ENCODE results near the gene CYP4F11.
"Not testable (repeated sequence)": the region's sequence is repeated elsewhere in the genome, so short reads cannot be mapped to it uniquely, and the experiment has no call there.

Gene CYP4F11

GRCh38 chr19:15874821-15875474, 59.4 kb downstream of the CYP4F11 start:
- no peak overlapping the region for H3K4me3 ChIP-seq
- no peaks in the 10 kb centered on the region for H3K9me3 ChIP-seq (ENCODE audit: low read depth, low read length)
- no peak for TF ChIP-seq FOXP2 (optimal IDR thresholded peaks at IDR 0.05; ENCODE audit: control extremely low read depth, extremely low read length, insufficient read depth)
- TF ChIP-seq POLR2AphosphoS5 (IDR thresholded peaks at IDR 0.05; ENCODE audit: borderline replicate concordance, low read depth, low read length) = no peak
- TF ChIP-seq EZH2 (IDR thresholded peaks at IDR 0.05) = no peak
- DNase-seq (ENCODE audit: low read depth, low spot score) = no peak
- no peak overlapping the region for H3K27ac ChIP-seq
- no peaks in the 10 kb centered on the region for H3K36me3 ChIP-seq (ENCODE audit: insufficient read depth, low read length)
- H3K9ac ChIP-seq (ENCODE audit: insufficient read length) = no peak overlapping the region

- not testable (repeated sequence) for DNase-seq (ENCODE audit: low read depth, low spot score); H3K27ac ChIP-seq; H3K4me3 ChIP-seq; H3K9ac ChIP-seq (ENCODE audit: insufficient read length); H3K9me3 ChIP-seq (ENCODE audit: low read depth, low read length); H3K36me3 ChIP-seq (ENCODE audit: insufficient read depth, low read length)
These were observed 60.6 kb downstream of the CYP4F11 start for GRCh38 chr19:15873771-15874170.

- 0 out of 2 replicates have a peak overlapping the region, but pooled peaks have one; percentile 38 for H3K4me3 ChIP-seq
- DNase-seq (ENCODE audit: low read depth, low spot score) = no peak
- H3K9ac ChIP-seq (ENCODE audit: insufficient read length) = no peak overlapping the region
- TF ChIP-seq EZH2 (IDR thresholded peaks at IDR 0.05) = no peak
- TF ChIP-seq POLR2AphosphoS5 (IDR thresholded peaks at IDR 0.05; ENCODE audit: borderline replicate concordance, low read depth, low read length) = no peak
- no peak for TF ChIP-seq FOXP2 (optimal IDR thresholded peaks at IDR 0.05; ENCODE audit: control extremely low read depth, extremely low read length, insufficient read depth)
- no peak overlapping the region for H3K27ac ChIP-seq
- H3K9me3 ChIP-seq (ENCODE audit: low read depth, low read length) = no peaks in the 10 kb centered on the region
- H3K36me3 ChIP-seq (ENCODE audit: insufficient read depth, low read length) = no peaks in the 10 kb centered on the region
These were observed 62.8 kb downstream of the CYP4F11 start for GRCh38 chr19:15871570-15871969.

GRCh38 chr19:15869873-15870272, 64.5 kb downstream of the CYP4F11 start:
- no peak overlapping the region for H3K27ac ChIP-seq
- H3K9me3 ChIP-seq (ENCODE audit: low read depth, low read length) = no peaks in the 10 kb centered on the region
- H3K36me3 ChIP-seq (ENCODE audit: insufficient read depth, low read length) = no peaks in the 10 kb centered on the region
- no peak overlapping the region for H3K9ac ChIP-seq (ENCODE audit: insufficient read length)
- TF ChIP-seq POLR2AphosphoS5 (IDR thresholded peaks at IDR 0.05; ENCODE audit: borderline replicate concordance, low read depth, low read length) = no peak
- no peak for TF ChIP-seq EZH2 (IDR thresholded peaks at IDR 0.05)
- no peak for TF ChIP-seq FOXP2 (optimal IDR thresholded peaks at IDR 0.05; ENCODE audit: control extremely low read depth, extremely low read length, insufficient read depth)
- no peak overlapping the region for H3K4me3 ChIP-seq
- DNase-seq (ENCODE audit: low read depth, low spot score) = no peak

- H3K9me3 ChIP-seq (ENCODE audit: low read depth, low read length) = no peaks in the 10 kb centered on the region
- H3K9ac ChIP-seq (ENCODE audit: insufficient read length) = no peak overlapping the region
- TF ChIP-seq EZH2 (IDR thresholded peaks at IDR 0.05) (no peak), POLR2AphosphoS5 (IDR thresholded peaks at IDR 0.05; ENCODE audit: borderline replicate concordance, low read depth, low read length) (no peak), FOXP2 (optimal IDR thresholded peaks at IDR 0.05; ENCODE audit: control extremely low read depth, extremely low read length, insufficient read depth) (no peak)
- no peak for DNase-seq (ENCODE audit: low read depth, low spot score)
- no peak overlapping the region for H3K27ac ChIP-seq
- H3K4me3 ChIP-seq = no peak overlapping the region
- no peaks in the 10 kb centered on the region for H3K36me3 ChIP-seq (ENCODE audit: insufficient read depth, low read length)
These were observed 65.2 kb downstream of the CYP4F11 start for GRCh38 chr19:15869109-15869555.

- no peak overlapping the region for H3K9ac ChIP-seq (ENCODE audit: insufficient read length)
- H3K36me3 ChIP-seq (ENCODE audit: insufficient read depth, low read length) = no peaks in the 10 kb centered on the region
- H3K27ac ChIP-seq = no peak overlapping the region
- TF ChIP-seq EZH2 (IDR thresholded peaks at IDR 0.05) (no peak), POLR2AphosphoS5 (IDR thresholded peaks at IDR 0.05; ENCODE audit: borderline replicate concordance, low read depth, low read length) (no peak), FOXP2 (optimal IDR thresholded peaks at IDR 0.05; ENCODE audit: control extremely low read depth, extremely low read length, insufficient read depth) (no peak)
- DNase-seq (ENCODE audit: low read depth, low spot score) = no peak
- no peak overlapping the region for H3K4me3 ChIP-seq
- H3K9me3 ChIP-seq (ENCODE audit: low read depth, low read length) = no peaks in the 10 kb centered on the region
These were observed 67.7 kb downstream of the CYP4F11 start for GRCh38 chr19:15866636-15867035.

GRCh38 chr19:15864824-15865223, 69.5 kb downstream of the CYP4F11 start:
- Histone ChIP-seq H3K9ac (ENCODE audit: insufficient read length) (no peak overlapping the region), H3K36me3 (ENCODE audit: insufficient read depth, low read length) (no peaks in the 10 kb centered on the region), H3K9me3 (ENCODE audit: low read depth, low read length) (no peaks in the 10 kb centered on the region), H3K27ac (no peak overlapping the region), H3K4me3 (no peak overlapping the region)
- TF ChIP-seq FOXP2 (optimal IDR thresholded peaks at IDR 0.05; ENCODE audit: control extremely low read depth, extremely low read length, insufficient read depth) (no peak), EZH2 (IDR thresholded peaks at IDR 0.05) (no peak), POLR2AphosphoS5 (IDR thresholded peaks at IDR 0.05; ENCODE audit: borderline replicate concordance, low read depth, low read length) (no peak)
- DNase-seq (ENCODE audit: low read depth, low spot score) = no peak

GRCh38 chr19:15863272-15863671, 71.1 kb downstream of the CYP4F11 start:
- Histone ChIP-seq H3K4me3 (no peak overlapping the region), H3K9me3 (ENCODE audit: low read depth, low read length) (no peaks in the 10 kb centered on the region), H3K9ac (ENCODE audit: insufficient read length) (no peak overlapping the region), H3K36me3 (ENCODE audit: insufficient read depth, low read length) (no peaks in the 10 kb centered on the region), H3K27ac (no peak overlapping the region)
- DNase-seq (ENCODE audit: low read depth, low spot score) = no peak
- no peak for TF ChIP-seq EZH2 (IDR thresholded peaks at IDR 0.05)
- TF ChIP-seq POLR2AphosphoS5 (IDR thresholded peaks at IDR 0.05; ENCODE audit: borderline replicate concordance, low read depth, low read length) = no peak
- no peak for TF ChIP-seq FOXP2 (optimal IDR thresholded peaks at IDR 0.05; ENCODE audit: control extremely low read depth, extremely low read length, insufficient read depth)

GRCh38 chr19:15862444-15862843, 71.9 kb downstream of the CYP4F11 start:
- Histone ChIP-seq H3K27ac (no peak overlapping the region), H3K4me3 (no peak overlapping the region), H3K9me3 (ENCODE audit: low read depth, low read length) (no peaks in the 10 kb centered on the region), H3K36me3 (ENCODE audit: insufficient read depth, low read length) (no peaks in the 10 kb centered on the region), H3K9ac (ENCODE audit: insufficient read length) (no peak overlapping the region)
- no peak for TF ChIP-seq EZH2 (IDR thresholded peaks at IDR 0.05)
- no peak for TF ChIP-seq POLR2AphosphoS5 (IDR thresholded peaks at IDR 0.05; ENCODE audit: borderline replicate concordance, low read depth, low read length)
- TF ChIP-seq FOXP2 (optimal IDR thresholded peaks at IDR 0.05; ENCODE audit: control extremely low read depth, extremely low read length, insufficient read depth) = no peak
- no peak for DNase-seq (ENCODE audit: low read depth, low spot score)

Data from SK-N-MC (cell line).